Panc1 (cell line): ENCODE data around the gene CRADD. TPM values are rescaled to one million over a fixed set of nuclear protein-coding genes. Genes with fewer than 3 reads are reported as not detected.

Experiments used
- ATAC-seq: fragments of 200-7000 bp; cut with Tn5 transposase; 2 replicates; pipeline ENCODE4 v1.9.1; 2020; ENCODE audit warnings: mild to moderate bottlenecking, moderate library complexity
- BruUV-seq: library from RNA; stranded (reverse); fragments of 400-500 nt; replicated peaks from 2 replicates; lab custom pipeline; 2021; lab: Mats Ljungman, UMichigan
- CTCF ChIA-PET: fragments of 300-600 bp; sonication (Branson Sonifier 250); formaldehyde crosslinking; loops from one replicate; lab custom pipeline; 2022; ENCODE audit warnings: antibody characterized with exemption; lab: Charles Lee
- POLR2A ChIA-PET: fragments of 300-600 bp; sonication (Branson Sonifier 250); formaldehyde crosslinking; loops from one replicate; lab custom pipeline; 2022; ENCODE audit warnings: antibody characterized with exemption; lab: Charles Lee
- DNase-seq: peaks from one replicate; pipeline ENCODE4 v3.0.0-alpha.2; 2010; ENCODE audit warnings: low read depth, low spot score
- H3K27ac ChIP-seq: 2 replicates; pipeline ENCODE4 v1.5.1; 2011; ENCODE audit warnings: mild to moderate bottlenecking, low read length, inconsistent platforms
- H3K27me3 ChIP-seq: fragments of 200-500 bp; sonication (Bioruptor generic); 2 replicates; pipeline ENCODE4 v1.6.0; 2014; ENCODE audit warnings: low read length, inconsistent platforms; ENCODE audit not compliant: control insufficient read depth, insufficient read depth
- H3K36me3 ChIP-seq: fragments of 200-500 bp; sonication (Bioruptor generic); 2 replicates; pipeline ENCODE4 v1.5.1; 2014; ENCODE audit warnings: inconsistent platforms, mild to moderate bottlenecking, low read length, moderate library complexity; ENCODE audit not compliant: control insufficient read depth, insufficient read depth
- H3K4me1 ChIP-seq: 2 replicates; pipeline ENCODE4 v1.5.1; 2011; ENCODE audit warnings: inconsistent platforms, mild to moderate bottlenecking, low read length, moderate library complexity; ENCODE audit not compliant: control insufficient read depth, insufficient read depth
- H3K4me3 ChIP-seq, 2 experiments: 2 replicates each; pipeline ENCODE4 v1.5.1; 2011 to 2012; ENCODE audit warnings: low read depth in 2 of 2, low read length in 2 of 2, mild to moderate bottlenecking in 2 of 2, inconsistent platforms in 1 of 2, moderate library complexity in 1 of 2
- H3K9me3 ChIP-seq: fragments of 200-500 bp; sonication (Bioruptor generic); 2 replicates; pipeline ENCODE4 v1.5.1; 2014; ENCODE audit warnings: low read depth, mild to moderate bottlenecking, inconsistent platforms, low read length, moderate library complexity; ENCODE audit not compliant: control insufficient read depth, insufficient read depth
- POLR2AphosphoS5 ChIP-seq: IDR thresholded peaks from 2 replicates; pipeline ENCODE4 v1.6.1; 2012; ENCODE audit warnings: mild to moderate bottlenecking, low read depth, low read length, moderate library complexity
- SIN3A ChIP-seq: IDR thresholded peaks from 2 replicates; pipeline ENCODE4 v1.6.1; 2012; ENCODE audit warnings: low read depth, mild to moderate bottlenecking, low read length, moderate library complexity, borderline replicate concordance; ENCODE audit not compliant: insufficient read depth
- TCF7L2 ChIP-seq: IDR thresholded peaks from 2 replicates; pipeline ENCODE4 v1.6.1; 2011; ENCODE audit warnings: mild to moderate bottlenecking, low read depth, low read length, inconsistent platforms
- in situ Hi-C: cut with HindIII; loops from 2 replicates; pipeline ENCODE4 v1.10.0; 2016; ENCODE audit warnings: low sequenced_read_pairs, low pct_unique_long_range_greater_than_20kb
- intact Hi-C: fragments of 100-400 bp; cut with micrococcal nuclease; formaldehyde crosslinking; loops from one replicate; pipeline ENCODE4 v1.10.0; 2022; ENCODE audit not compliant: unreplicated experiment
- total RNA-seq: library from RNA; stranded (reverse); gene quantifications from one replicate; pipeline ENCODE4 v1.2.1, GENCODE V29; 2021; ENCODE audit not compliant: unreplicated experiment
- TF ChIP-seq, protein P1 (sequence below): fragments of 450-650 bp; IDR thresholded peaks from 2 replicates; pipeline ENCODE4 v1.5.1; 2017; ENCODE audit warnings: mild to moderate bottlenecking
- TF ChIP-seq, protein P2 (sequence below), 2 experiments: IDR thresholded peaks; 2 replicates each; pipeline ENCODE4 v1.6.1; 2011 to 2012; ENCODE audit warnings: low read depth in 2 of 2, control low read depth in 1 of 2, low read length in 1 of 2, mild to moderate bottlenecking in 1 of 2, moderate library complexity in 1 of 2; ENCODE audit not compliant: insufficient read depth in 1 of 2

The CRADD gene
- total RNA-seq, 1 experiment from 2014 or later = 7.0 TPM

DNA sequence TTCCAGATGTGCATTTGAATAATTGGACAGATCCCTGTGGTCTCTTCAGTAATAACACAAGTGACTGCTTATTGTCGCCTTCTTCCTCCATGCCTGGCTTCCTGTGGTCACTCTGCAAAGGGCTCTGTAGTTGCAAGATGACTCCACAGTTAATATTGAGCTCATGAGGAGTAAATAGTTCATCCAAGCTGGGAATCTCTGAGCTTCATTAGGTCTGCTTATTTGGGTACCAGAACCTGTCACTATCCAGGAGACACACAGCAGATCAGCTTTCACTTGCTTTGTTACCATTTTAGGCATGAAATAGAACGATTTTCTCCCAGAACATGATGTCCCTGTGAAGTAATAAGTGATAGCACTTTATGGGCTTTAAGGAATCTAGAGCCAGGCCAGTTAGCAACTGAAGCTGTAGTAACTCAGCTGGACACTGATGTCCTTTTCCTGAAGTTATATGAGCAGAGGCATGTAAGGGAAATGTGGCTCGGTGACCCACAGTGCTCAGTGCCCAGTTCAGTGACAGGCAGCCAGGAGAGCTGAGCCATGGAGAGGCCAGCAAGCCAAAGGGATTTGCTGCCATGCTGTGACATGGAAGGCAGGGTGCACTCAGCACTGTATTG is 50.1 kb downstream of the CRADD start:
- Histone ChIP-seq H3K27me3 (no peaks in the 10 kb centered on the region), H3K27ac (no peak overlapping the region), H3K4me1 (no peaks in the 10 kb centered on the region), H3K9me3 (no peaks in the 10 kb centered on the region), H3K36me3 (no peaks in the 10 kb centered on the region), H3K4me3 (no peak overlapping the region)
- intact Hi-C loops = no loop called here
- ChIA-PET CTCF (interaction anchor here (0.9 kb wide), 1 partner anchor 131 kb away, joined by 3 read pairs; no protein-coding TSS in a partner anchor), POLR2A (no interaction called here)
- TF ChIP-seq, protein P1, sequence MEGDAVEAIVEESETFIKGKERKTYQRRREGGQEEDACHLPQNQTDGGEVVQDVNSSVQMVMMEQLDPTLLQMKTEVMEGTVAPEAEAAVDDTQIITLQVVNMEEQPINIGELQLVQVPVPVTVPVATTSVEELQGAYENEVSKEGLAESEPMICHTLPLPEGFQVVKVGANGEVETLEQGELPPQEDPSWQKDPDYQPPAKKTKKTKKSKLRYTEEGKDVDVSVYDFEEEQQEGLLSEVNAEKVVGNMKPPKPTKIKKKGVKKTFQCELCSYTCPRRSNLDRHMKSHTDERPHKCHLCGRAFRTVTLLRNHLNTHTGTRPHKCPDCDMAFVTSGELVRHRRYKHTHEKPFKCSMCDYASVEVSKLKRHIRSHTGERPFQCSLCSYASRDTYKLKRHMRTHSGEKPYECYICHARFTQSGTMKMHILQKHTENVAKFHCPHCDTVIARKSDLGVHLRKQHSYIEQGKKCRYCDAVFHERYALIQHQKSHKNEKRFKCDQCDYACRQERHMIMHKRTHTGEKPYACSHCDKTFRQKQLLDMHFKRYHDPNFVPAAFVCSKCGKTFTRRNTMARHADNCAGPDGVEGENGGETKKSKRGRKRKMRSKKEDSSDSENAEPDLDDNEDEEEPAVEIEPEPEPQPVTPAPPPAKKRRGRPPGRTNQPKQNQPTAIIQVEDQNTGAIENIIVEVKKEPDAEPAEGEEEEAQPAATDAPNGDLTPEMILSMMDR = no peak
- TF ChIP-seq SIN3A = no peak
- no peak for TF ChIP-seq POLR2AphosphoS5
- TF ChIP-seq, protein P2, sequence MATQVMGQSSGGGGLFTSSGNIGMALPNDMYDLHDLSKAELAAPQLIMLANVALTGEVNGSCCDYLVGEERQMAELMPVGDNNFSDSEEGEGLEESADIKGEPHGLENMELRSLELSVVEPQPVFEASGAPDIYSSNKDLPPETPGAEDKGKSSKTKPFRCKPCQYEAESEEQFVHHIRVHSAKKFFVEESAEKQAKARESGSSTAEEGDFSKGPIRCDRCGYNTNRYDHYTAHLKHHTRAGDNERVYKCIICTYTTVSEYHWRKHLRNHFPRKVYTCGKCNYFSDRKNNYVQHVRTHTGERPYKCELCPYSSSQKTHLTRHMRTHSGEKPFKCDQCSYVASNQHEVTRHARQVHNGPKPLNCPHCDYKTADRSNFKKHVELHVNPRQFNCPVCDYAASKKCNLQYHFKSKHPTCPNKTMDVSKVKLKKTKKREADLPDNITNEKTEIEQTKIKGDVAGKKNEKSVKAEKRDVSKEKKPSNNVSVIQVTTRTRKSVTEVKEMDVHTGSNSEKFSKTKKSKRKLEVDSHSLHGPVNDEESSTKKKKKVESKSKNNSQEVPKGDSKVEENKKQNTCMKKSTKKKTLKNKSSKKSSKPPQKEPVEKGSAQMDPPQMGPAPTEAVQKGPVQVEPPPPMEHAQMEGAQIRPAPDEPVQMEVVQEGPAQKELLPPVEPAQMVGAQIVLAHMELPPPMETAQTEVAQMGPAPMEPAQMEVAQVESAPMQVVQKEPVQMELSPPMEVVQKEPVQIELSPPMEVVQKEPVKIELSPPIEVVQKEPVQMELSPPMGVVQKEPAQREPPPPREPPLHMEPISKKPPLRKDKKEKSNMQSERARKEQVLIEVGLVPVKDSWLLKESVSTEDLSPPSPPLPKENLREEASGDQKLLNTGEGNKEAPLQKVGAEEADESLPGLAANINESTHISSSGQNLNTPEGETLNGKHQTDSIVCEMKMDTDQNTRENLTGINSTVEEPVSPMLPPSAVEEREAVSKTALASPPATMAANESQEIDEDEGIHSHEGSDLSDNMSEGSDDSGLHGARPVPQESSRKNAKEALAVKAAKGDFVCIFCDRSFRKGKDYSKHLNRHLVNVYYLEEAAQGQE (IDR thresholded peaks at IDR 0.05; ENCODE audit: insufficient read depth in 1 of 2, low read depth in 2 of 2, low read length in 1 of 2) = no peak
- TF ChIP-seq TCF7L2 = no peak
- in situ Hi-C loops = no loop called here
- ATAC-seq (peak; percentile 69; the same call in 1 of the 2 replicates), DNase-seq (no peak)
- BruUV-seq = no TSS peak

DNA sequence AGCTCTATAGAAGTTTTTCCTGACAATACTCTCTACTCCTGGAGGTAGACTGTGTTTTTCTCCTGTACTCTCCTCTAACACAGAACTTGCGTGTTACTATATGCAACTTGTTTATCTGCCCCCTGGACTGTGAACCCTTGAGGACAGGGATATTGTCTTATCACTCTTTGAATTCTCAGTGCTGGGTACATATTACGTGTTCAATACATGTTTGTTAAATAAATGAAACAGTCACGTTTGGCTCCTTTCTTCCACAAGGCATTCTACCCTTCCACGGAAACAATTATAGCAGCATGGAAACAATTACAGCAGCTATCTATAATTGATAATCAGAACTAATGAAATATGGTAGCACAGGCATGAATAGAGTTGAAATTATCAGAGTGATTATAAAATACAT is 50.7 kb downstream of the CRADD start:
- in situ Hi-C loops = no loop called here
- Histone ChIP-seq H3K9me3 (no peaks in the 10 kb centered on the region), H3K27me3 (no peaks in the 10 kb centered on the region), H3K4me3 (no peak overlapping the region), H3K4me1 (no peaks in the 10 kb centered on the region), H3K36me3 (no peaks in the 10 kb centered on the region), H3K27ac (no peak overlapping the region)
- POLR2A ChIA-PET = no interaction called here
- no TSS peak for BruUV-seq
- DNase-seq (no peak), ATAC-seq (no peak; the same call in 1 of the 2 replicates)
- intact Hi-C loops = no loop called here
- no peak for TF ChIP-seq SIN3A
- CTCF ChIA-PET = no interaction called here

DNA sequence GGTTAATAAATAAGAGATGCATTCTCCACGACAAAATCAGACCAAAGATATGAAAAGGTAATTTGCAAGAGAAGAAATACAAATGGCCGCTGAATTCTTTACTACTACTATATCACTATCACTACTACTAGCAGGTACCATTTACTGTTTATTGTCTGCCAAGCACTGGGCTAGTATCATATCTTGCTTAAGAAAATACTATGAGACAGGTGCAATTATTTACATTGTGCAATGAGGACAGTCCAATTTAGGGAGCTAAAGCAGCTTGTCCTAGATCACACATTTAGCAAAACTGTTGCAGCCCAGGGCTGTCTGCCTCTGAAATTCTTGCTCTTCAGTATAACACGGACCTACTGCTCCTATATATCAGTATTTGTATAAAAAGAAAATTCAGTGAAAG is 52.8 kb downstream of the CRADD start:
- no peak overlapping the region for H3K27ac ChIP-seq
- ATAC-seq (no peak), DNase-seq (no peak)
- intact Hi-C loops = loop anchor here (5.0 kb wide), 1 partner anchor 53 kb away; the partner anchor contains the start of gene CRADD
- TF ChIP-seq, protein P1 = no peak
- TF ChIP-seq POLR2AphosphoS5 = no peak
- TF ChIP-seq TCF7L2 = no peak
- TF ChIP-seq, protein P2 (IDR thresholded peaks at IDR 0.05; ENCODE audit: insufficient read depth in 1 of 2, low read depth in 2 of 2, low read length in 1 of 2) = no peak
- TF ChIP-seq SIN3A = no peak
- H3K36me3 ChIP-seq = no peaks in the 10 kb centered on the region
- no peaks in the 10 kb centered on the region for H3K9me3 ChIP-seq
- H3K27me3 ChIP-seq = no peaks in the 10 kb centered on the region
- ChIA-PET CTCF (no interaction called here), POLR2A (no interaction called here)
- no peaks in the 10 kb centered on the region for H3K4me1 ChIP-seq
- in situ Hi-C loops = no loop called here
- no peak overlapping the region for H3K4me3 ChIP-seq
- BruUV-seq = no TSS peak
